Superior temporal gyrus (tissue), 1 donor: Measurements from ENCODE around the gene VAMP8.
"Not testable (repeated sequence)": the region's sequence is repeated elsewhere in the genome, so short reads cannot be mapped to it uniquely, and the experiment has no call there.

Experiments
- DNase-seq: peaks from one replicate; pipeline ENCODE4 v3.0.0-alpha.2; 2016; ENCODE audit errors: extremely low spot score

The VAMP8 gene

GRCh38 chr2:85577386-85578242 lies at the start of gene VAMP8:
VAMP8 (plus strand) TSS chr2:85577586; CDS start chr2:85577647, 61 bp downstream.
- DNase-seq: no peak

GRCh38 chr2:85527787-85528186 lies 49.6 kb upstream of the VAMP8 start:
- DNase-seq: no peak

- DNase-seq: no peak
Measured at GRCh38 chr2:85528355-85528754, 49.0 kb upstream of the VAMP8 start.

GRCh38 chr2:85529809-85530208 lies 47.6 kb upstream of the VAMP8 start:
- no peak for DNase-seq

GRCh38 chr2:85531589-85531988 lies 45.8 kb upstream of the VAMP8 start:
- DNase-seq: no peak

GRCh38 chr2:85534099-85534498 lies 43.3 kb upstream of the VAMP8 start:
- no peak for DNase-seq

- DNase-seq: peak; percentile 22
Measured at GRCh38 chr2:85534881-85535280, 42.5 kb upstream of the VAMP8 start.

GRCh38 chr2:85536479-85536878 lies 40.9 kb upstream of the VAMP8 start:
- DNase-seq: peak; percentile 66

GRCh38 chr2:85537600-85538506 lies 39.5 kb upstream of the VAMP8 start:
- DNase-seq: peak; percentile 77

GRCh38 chr2:85538507-85539360 lies 38.7 kb upstream of the VAMP8 start, which contains the start of gene MAT2A:
MAT2A (plus strand) TSS chr2:85539168; CDS start chr2:85539288, 120 bp downstream.
- DNase-seq: peak; percentile 93

GRCh38 chr2:85539361-85540132 lies 37.8 kb upstream of the VAMP8 start:
- peak; percentile 48 for DNase-seq

GRCh38 chr2:85540133-85540648 lies 37.2 kb upstream of the VAMP8 start:
- DNase-seq: peak; percentile 48

GRCh38 chr2:85541262-85541661 lies 36.1 kb upstream of the VAMP8 start:
- DNase-seq: peak; percentile 21

GRCh38 chr2:85541753-85542457 lies 35.5 kb upstream of the VAMP8 start:
- DNase-seq: peak; percentile 41

GRCh38 chr2:85542777-85543176 lies 34.6 kb upstream of the VAMP8 start:
- no peak for DNase-seq

- not testable (repeated sequence) for DNase-seq
Measured at GRCh38 chr2:85544254-85544691, 33.1 kb upstream of the VAMP8 start.

GRCh38 chr2:85544915-85545779 lies 32.2 kb upstream of the VAMP8 start:
- not testable (repeated sequence) for DNase-seq

GRCh38 chr2:85545780-85546240 lies 31.6 kb upstream of the VAMP8 start:
- DNase-seq: no peak
